MM.1S (cell line): ENCODE data around the gene ABCA2.

Experiments used
- DNase-seq: peaks from one replicate; pipeline ENCODE4 v3.0.0-alpha.2; 2015
- H2AFZ ChIP-seq: fragments of 300-600 bp; sonication (generic); 2 replicates; pipeline ENCODE4 v1.6.0; 2016; ENCODE audit warnings: antibody characterized with exemption, low read length
- H3F3A ChIP-seq: fragments of 300-600 bp; sonication (generic); 2 replicates; pipeline ENCODE4 v1.6.1; 2016; ENCODE audit warnings: mild to moderate bottlenecking, antibody characterized with exemption, low read length, moderate library complexity, mixed read lengths; ENCODE audit not compliant: insufficient read depth
- H3K27ac ChIP-seq: fragments of 300-600 bp; sonication (generic); 2 replicates; pipeline ENCODE4 v1.5.1; 2016; ENCODE audit warnings: mild to moderate bottlenecking, low read length
- H3K27me3 ChIP-seq: fragments of 300-600 bp; sonication (generic); replicated peaks from 2 replicates; pipeline ENCODE4 v1.6.0; 2016; ENCODE audit warnings: low read length; ENCODE audit not compliant: insufficient read depth
- H3K36me3 ChIP-seq: fragments of 300-600 bp; sonication (generic); replicated peaks from 2 replicates; pipeline ENCODE4 v1.6.1; 2016; ENCODE audit warnings: mild to moderate bottlenecking, low read length, mixed read lengths; ENCODE audit not compliant: insufficient read depth
- H3K4me1 ChIP-seq: fragments of 300-600 bp; sonication (generic); 2 replicates; pipeline ENCODE4 v1.6.1; 2016; ENCODE audit warnings: low read length, mixed read lengths
- H3K4me2 ChIP-seq: fragments of 300-600 bp; sonication (generic); 2 replicates; pipeline ENCODE4 v1.6.0; 2016; ENCODE audit warnings: low read depth, low read length
- H3K4me3 ChIP-seq: fragments of 300-600 bp; sonication (generic); 2 replicates; pipeline ENCODE4 v1.5.1; 2016; ENCODE audit warnings: low read length, mixed read lengths
- H3K79me2 ChIP-seq: fragments of 300-600 bp; sonication (generic); 2 replicates; pipeline ENCODE4 v1.6.1; 2016; ENCODE audit warnings: mixed run types, low read length, mixed read lengths
- H3K9ac ChIP-seq: fragments of 300-600 bp; sonication (generic); 2 replicates; pipeline ENCODE4 v1.6.1; 2016; ENCODE audit warnings: low read length, mixed read lengths
- H3K9me2 ChIP-seq: fragments of 300-600 bp; sonication (generic); replicated peaks from 2 replicates; pipeline ENCODE4 v1.6.1; 2016; ENCODE audit warnings: mild to moderate bottlenecking, low read length, mixed read lengths; ENCODE audit not compliant: insufficient read depth
- H3K9me3 ChIP-seq: fragments of 300-600 bp; sonication (generic); replicated peaks from 2 replicates; pipeline ENCODE4 v1.6.1; 2016; ENCODE audit warnings: mild to moderate bottlenecking, low read length, mixed read lengths; ENCODE audit not compliant: insufficient read depth
- H4K20me1 ChIP-seq: fragments of 300-600 bp; sonication (generic); 2 replicates; pipeline ENCODE4 v1.6.1; 2016; ENCODE audit warnings: mild to moderate bottlenecking, low read length, moderate library complexity, mixed read lengths; ENCODE audit not compliant: insufficient read depth
- EZH2 ChIP-seq: fragments of 300-600 bp; sonication (generic); optimal IDR thresholded peaks from 2 replicates; pipeline ENCODE3; 2017; ENCODE audit warnings: low read depth, mild to moderate bottlenecking, antibody characterized with exemption, low read length, mixed read lengths
- EZH2phosphoT487 ChIP-seq: fragments of 300-600 bp; sonication (generic); IDR thresholded peaks from 2 replicates; pipeline ENCODE4 v1.6.1; 2018; ENCODE audit warnings: antibody characterized with exemption, low read length
- TF ChIP-seq, protein P1 (sequence below): fragments of 300-600 bp; sonication (generic); IDR thresholded peaks from 2 replicates; pipeline ENCODE4 v1.5.1; 2016; ENCODE audit warnings: antibody characterized with exemption, low read length, mixed read lengths

The ABCA2 gene

DNA sequence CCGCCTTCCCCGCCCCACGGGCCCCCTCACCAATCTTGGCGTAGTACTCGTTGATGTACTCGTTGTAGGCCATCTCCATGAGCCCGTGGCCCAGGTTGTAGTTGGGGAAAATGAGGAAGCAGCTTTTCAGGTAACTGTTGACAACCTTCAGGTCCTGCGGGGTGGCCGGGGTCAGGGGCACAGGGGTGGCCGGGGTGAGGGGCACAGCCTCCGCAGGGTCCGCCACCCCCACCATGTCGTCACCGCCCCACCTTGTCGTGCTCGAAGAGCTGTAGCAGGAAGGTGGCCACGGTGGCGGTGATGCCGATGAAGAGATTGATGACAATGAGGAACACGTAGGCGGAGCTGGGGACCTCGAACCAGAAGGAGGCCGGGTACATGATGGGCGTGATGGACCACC, 16.9 kb downstream of the ABCA2 start:
- no peak overlapping the region for H2AFZ ChIP-seq
- H3K27me3 ChIP-seq, result peaks cover 46% of the 10 kb centered on the region
- H3F3A ChIP-seq, result no peaks in the 10 kb centered on the region
- no peaks in the 10 kb centered on the region for H3K4me1 ChIP-seq
- no peak overlapping the region for H3K4me2 ChIP-seq
- H3K79me2 ChIP-seq, result no peaks in the 10 kb centered on the region
- TF ChIP-seq, protein P1, sequence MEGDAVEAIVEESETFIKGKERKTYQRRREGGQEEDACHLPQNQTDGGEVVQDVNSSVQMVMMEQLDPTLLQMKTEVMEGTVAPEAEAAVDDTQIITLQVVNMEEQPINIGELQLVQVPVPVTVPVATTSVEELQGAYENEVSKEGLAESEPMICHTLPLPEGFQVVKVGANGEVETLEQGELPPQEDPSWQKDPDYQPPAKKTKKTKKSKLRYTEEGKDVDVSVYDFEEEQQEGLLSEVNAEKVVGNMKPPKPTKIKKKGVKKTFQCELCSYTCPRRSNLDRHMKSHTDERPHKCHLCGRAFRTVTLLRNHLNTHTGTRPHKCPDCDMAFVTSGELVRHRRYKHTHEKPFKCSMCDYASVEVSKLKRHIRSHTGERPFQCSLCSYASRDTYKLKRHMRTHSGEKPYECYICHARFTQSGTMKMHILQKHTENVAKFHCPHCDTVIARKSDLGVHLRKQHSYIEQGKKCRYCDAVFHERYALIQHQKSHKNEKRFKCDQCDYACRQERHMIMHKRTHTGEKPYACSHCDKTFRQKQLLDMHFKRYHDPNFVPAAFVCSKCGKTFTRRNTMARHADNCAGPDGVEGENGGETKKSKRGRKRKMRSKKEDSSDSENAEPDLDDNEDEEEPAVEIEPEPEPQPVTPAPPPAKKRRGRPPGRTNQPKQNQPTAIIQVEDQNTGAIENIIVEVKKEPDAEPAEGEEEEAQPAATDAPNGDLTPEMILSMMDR, result no peak
- TF ChIP-seq EZH2 (no peak), EZH2phosphoT487 (no peak)
- no peak overlapping the region for H3K27ac ChIP-seq
- H3K9ac ChIP-seq, result no peak overlapping the region
- H3K9me3 ChIP-seq, result no peaks in the 10 kb centered on the region
- H3K9me2 ChIP-seq, result no peaks in the 10 kb centered on the region
- H4K20me1 ChIP-seq, result no peaks in the 10 kb centered on the region
- H3K36me3 ChIP-seq, result no peaks in the 10 kb centered on the region
- no peak for DNase-seq
- H3K4me3 ChIP-seq, result no peak overlapping the region

DNA sequence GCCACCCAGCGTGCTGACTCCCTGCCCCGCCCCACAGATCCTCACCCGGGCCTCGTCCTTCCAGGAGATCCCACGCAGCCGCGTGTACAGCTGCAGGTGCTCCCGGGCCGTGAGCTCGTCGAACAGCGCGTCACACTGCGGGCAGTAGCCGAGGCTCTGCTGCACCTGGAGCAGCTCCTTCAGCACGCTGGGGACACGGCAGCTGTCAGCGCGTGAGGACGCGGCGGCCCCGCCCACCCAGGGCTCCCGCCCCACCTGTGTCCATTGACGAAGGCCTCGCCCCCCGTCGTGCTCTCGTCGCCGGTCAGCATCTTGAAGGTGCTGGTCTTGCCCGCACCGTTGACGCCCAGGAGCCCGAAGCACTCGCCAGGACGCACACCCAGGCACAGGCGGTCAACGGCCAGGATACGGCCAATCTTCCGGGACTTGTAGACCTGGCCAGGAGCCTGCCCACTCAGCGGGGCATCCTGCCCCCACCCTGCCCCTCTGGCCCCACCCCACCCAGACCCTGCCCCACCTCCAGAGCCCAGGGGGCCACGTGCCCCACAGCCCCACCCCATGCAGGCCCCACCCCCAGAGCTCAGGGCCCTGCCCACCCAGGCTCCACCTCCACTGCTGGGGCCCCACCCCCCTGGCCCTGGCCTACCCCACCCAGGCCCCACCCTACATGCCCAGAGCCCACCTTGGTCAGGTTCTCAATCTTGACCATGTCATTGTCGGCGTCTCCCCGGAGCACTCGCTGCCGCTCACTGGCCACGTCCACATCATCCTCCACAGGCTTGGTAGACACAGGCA, 17.9 kb downstream of the ABCA2 start:
- Histone ChIP-seq H4K20me1 (no peaks in the 10 kb centered on the region), H3F3A (no peaks in the 10 kb centered on the region), H2AFZ (no peak overlapping the region), H3K9me2 (no peaks in the 10 kb centered on the region), H3K4me1 (no peaks in the 10 kb centered on the region), H3K27me3 (peaks cover 48% of the 10 kb centered on the region), H3K27ac (no peak overlapping the region), H3K36me3 (no peaks in the 10 kb centered on the region), H3K4me3 (no peak overlapping the region), H3K9me3 (no peaks in the 10 kb centered on the region), H3K4me2 (no peak overlapping the region), H3K79me2 (no peaks in the 10 kb centered on the region), H3K9ac (no peak overlapping the region)
- TF ChIP-seq EZH2phosphoT487, result no peak
- TF ChIP-seq, protein P1, result no peak
- no peak for TF ChIP-seq EZH2
- no peak for DNase-seq

DNA sequence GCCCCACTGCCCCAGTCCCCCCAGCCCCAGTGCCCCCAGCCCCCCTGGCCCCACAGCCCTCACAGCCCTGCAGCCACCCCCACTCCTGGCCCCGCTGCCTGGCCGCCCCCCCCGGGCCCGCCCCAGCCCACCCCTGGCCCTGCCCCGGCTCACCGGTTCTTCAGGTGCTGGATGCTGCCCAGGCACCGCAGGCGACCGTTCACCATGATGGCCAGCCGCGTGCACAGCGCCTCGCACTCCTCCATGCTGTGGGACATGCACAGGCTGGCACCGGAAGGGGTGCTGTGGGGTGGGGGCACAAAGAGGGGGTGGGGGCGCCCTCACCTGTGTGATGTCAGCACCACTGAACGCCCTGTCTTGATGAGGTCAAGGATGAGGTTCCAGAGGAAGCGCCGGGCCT, 18.8 kb downstream of the ABCA2 start:
- Histone ChIP-seq H3K9ac (no peak overlapping the region), H3K9me2 (no peaks in the 10 kb centered on the region), H3K36me3 (no peaks in the 10 kb centered on the region), H3K4me2 (no peak overlapping the region), H3K27me3 (peaks cover 41% of the 10 kb centered on the region), H3F3A (no peaks in the 10 kb centered on the region), H3K4me1 (no peaks in the 10 kb centered on the region), H4K20me1 (no peaks in the 10 kb centered on the region), H3K79me2 (no peaks in the 10 kb centered on the region), H3K27ac (no peak overlapping the region), H2AFZ (no peak overlapping the region), H3K4me3 (no peak overlapping the region), H3K9me3 (no peaks in the 10 kb centered on the region)
- DNase-seq, result no peak
- TF ChIP-seq, protein P1, result no peak
- no peak for TF ChIP-seq EZH2phosphoT487
- TF ChIP-seq EZH2, result no peak
